Nasal cavity respiratory epithelium epithelial cell of viscerocranial mucosa (primary cell): Measurements from ENCODE around the gene EPG5. TPM values are rescaled to one million over a fixed set of nuclear protein-coding genes. Genes with fewer than 3 reads are reported as not detected.

Experiments used
- total RNA-seq: library from RNA; depleted of rRNA; stranded (reverse); fragments of >200 nt; gene quantifications from 2 replicates; pipeline ENCODE4 v1.2.3, GENCODE V29; 2014

Gene EPG5, protein sequence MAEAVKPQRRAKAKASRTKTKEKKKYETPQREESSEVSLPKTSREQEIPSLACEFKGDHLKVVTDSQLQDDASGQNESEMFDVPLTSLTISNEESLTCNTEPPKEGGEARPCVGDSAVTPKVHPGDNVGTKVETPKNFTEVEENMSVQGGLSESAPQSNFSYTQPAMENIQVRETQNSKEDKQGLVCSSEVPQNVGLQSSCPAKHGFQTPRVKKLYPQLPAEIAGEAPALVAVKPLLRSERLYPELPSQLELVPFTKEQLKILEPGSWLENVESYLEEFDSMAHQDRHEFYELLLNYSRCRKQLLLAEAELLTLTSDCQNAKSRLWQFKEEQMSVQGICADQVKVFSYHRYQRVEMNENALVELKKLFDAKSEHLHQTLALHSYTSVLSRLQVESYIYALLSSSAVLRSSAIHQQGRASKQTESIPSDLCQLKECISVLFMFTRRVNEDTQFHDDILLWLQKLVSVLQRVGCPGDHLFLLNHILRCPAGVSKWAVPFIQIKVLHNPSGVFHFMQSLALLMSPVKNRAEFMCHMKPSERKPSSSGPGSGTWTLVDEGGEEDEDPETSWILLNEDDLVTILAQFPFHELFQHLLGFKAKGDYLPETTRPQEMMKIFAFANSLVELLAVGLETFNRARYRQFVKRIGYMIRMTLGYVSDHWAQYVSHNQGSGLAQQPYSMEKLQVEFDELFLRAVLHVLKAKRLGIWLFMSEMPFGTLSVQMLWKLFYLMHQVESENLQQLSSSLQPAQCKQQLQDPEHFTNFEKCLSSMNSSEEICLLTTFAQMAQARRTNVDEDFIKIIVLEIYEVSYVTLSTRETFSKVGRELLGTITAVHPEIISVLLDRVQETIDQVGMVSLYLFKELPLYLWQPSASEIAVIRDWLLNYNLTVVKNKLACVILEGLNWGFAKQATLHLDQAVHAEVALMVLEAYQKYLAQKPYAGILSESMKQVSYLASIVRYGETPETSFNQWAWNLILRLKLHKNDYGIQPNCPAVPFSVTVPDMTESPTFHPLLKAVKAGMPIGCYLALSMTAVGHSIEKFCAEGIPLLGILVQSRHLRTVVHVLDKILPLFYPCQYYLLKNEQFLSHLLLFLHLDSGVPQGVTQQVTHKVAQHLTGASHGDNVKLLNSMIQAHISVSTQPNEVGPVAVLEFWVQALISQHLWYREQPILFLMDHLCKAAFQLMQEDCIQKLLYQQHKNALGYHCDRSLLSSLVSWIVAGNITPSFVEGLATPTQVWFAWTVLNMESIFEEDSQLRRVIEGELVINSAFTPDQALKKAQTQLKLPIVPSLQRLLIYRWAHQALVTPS (N-terminal part only)
- 16.7 and 32.5 TPM in 2 replicates for total RNA-seq

DNA sequence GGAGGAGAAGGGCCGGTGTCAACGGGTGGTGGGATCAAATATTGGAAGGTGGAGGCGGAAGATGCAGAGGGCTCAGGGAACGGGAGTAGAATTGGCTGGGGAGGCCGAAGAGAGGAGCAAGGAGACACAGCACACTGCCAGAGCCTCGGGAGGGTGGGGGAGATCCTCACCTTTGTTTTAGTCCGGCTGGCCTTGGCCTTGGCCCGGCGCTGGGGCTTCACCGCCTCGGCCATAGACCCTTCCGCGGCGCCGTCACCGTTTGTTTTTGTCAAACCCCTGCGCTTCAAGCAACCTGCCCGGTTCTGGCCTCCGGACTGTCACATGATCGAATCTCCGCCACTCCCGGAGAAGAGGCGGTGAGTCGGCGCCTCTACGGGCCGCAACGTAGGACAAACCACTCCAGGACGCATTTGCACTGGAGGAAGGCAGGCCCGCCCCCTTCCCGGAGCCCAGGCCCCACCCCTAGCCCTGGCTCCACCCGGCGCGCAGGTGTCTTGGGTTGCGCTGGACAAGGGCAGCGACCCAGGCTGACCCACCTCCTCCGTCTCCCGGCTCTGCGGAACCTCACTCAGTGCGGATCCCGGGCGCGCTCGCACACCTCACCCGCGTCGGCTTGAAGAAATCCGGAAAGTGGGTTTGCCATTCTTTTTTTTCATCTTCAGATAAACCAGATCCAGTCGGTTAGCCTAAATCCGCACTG lies at the start of gene EPG5:
TSS of gene EPG5 (minus strand) at position 323 of the 700 bp plus-strand sequence. CDS start at position 233, 90 bp downstream.

DNA sequence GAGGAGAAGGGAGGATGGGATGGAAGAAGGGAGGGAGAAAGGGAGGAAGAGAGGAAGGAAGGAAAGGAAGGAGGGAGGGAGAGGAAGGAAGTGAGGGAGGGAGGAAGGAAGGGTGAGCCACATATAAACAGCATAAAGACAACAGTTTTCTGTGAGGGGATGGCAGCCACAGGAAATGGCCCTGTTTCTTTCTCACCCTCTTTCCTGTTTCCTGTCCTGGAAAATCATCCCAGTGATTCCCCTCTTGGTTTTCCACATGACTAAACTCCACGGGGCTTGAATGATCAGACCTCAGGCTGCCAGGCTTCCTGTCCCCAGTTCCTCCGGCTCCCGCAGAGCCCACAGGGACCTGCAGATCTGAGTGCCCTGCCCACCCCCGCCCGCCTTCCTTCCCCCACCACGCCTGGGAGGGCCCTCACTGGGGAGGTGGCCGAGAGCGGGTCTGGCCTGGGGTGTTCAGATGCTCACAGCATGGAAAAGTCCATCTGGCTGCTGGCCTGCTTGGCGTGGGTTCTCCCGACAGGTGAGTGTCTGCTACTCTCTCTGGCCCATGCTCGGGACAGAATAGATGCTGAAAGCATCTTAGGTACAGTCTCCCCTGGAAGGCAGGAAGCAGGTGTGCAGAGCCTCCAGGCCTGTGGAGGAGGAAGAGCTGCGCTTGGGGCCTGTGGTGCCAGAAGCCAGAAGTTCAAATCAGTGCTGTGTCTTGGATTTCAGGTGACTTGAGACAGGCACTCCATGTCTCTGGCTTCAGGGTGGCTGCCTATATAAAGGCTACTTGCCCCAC lies 141.7 kb downstream of the EPG5 start, which contains the start of gene SIGLEC15:
TSS of gene SIGLEC15 (plus strand) at position 418 of the 787 bp plus-strand sequence. CDS start at position 472, 54 bp downstream.

Other genes with a start within 250 kb of the EPG5 start
- not detected in 2 replicates for gene SLC14A1, start 243.1 kb downstream of the EPG5 start, total RNA-seq
- gene SIGLEC15, start 141.7 kb downstream of the EPG5 start, total RNA-seq: 0.07 TPM in 1 of 2 replicates, not detected in the other
- 9.6 and 18.9 TPM in 2 replicates for gene PSTPIP2, start 104.9 kb upstream of the EPG5 start, total RNA-seq
- 491 and 550 TPM in 2 replicates for gene ATP5F1A, start 131.0 kb upstream of the EPG5 start, total RNA-seq
- gene HAUS1, start 137.1 kb upstream of the EPG5 start, total RNA-seq: 13.0 and 14.2 TPM in 2 replicates